HEK293 (cell line): ENCODE data around the gene IMMP2L.

ENCODE experiments used
- CTCF ChIA-PET: fragments of 350-600 bp; formaldehyde crosslinking; extraction: SDS; loops from one replicate; lab custom pipeline; 2021; ENCODE audit warnings: antibody characterized with exemption; lab: Yijun Ruan, JAX
- POLR2A ChIA-PET: fragments of 300-600 bp; formaldehyde crosslinking; extraction: SDS; loops from one replicate; lab custom pipeline; 2020; ENCODE audit warnings: antibody characterized with exemption, inconsistent platforms; lab: Yijun Ruan, JAX
- H3K27ac ChIP-seq: fragments of 200-500 bp; sonication (Bioruptor generic); 2 replicates; pipeline ENCODE4 v1.5.1; 2014; ENCODE audit warnings: low read depth, low read length, control low read depth, inconsistent platforms; ENCODE audit errors: extremely low read depth
- H3K36me3 ChIP-seq, 2 experiments: fragments of 200-500 bp in 1 of 2; sonication (Bioruptor generic) in 1 of 2; 1 replicate in 1 of 2; 2 replicates in 1 of 2; pipeline ENCODE4 v1.5.1; 2014 to 2017; ENCODE audit warnings: inconsistent platforms in 2 of 2, low read length in 2 of 2; ENCODE audit not compliant: control insufficient read depth in 2 of 2, insufficient read depth in 1 of 2
- H3K4me1 ChIP-seq: fragments of 200-500 bp; sonication (Bioruptor generic); 2 replicates; pipeline ENCODE4 v1.5.1; 2014; ENCODE audit warnings: mild to moderate bottlenecking, low read length, inconsistent platforms; ENCODE audit not compliant: control insufficient read depth, insufficient read depth
- H3K4me3 ChIP-seq: 2 replicates; pipeline ENCODE4 v1.5.1; 2011; ENCODE audit warnings: low read depth, mild to moderate bottlenecking, control low read depth, low read length, moderate library complexity
- H3K9me3 ChIP-seq: fragments of 200-500 bp; sonication (Bioruptor generic); 2 replicates; pipeline ENCODE4 v1.5.1; 2014; ENCODE audit warnings: low read depth, low read length, inconsistent platforms; ENCODE audit not compliant: control insufficient read depth, insufficient read depth
- BCL11B ChIP-seq: fragments of 450-650 bp; formaldehyde crosslinking; IDR thresholded peaks from 2 replicates; pipeline ENCODE4 v1.5.1; 2016; ENCODE audit warnings: low read depth, missing biosample characterization, missing genetic modification characterization
- BCL6B ChIP-seq: fragments of 450-650 bp; formaldehyde crosslinking; IDR thresholded peaks from 2 replicates; pipeline ENCODE4 v1.5.1; 2017; ENCODE audit warnings: missing biosample characterization, missing genetic modification characterization
- EGR2 ChIP-seq: fragments of 450-650 bp; formaldehyde crosslinking; IDR thresholded peaks from 2 replicates; pipeline ENCODE4 v1.5.1; 2016; ENCODE audit warnings: low read depth, missing biosample characterization, missing genetic modification characterization
- PRDM6 ChIP-seq: fragments of 450-650 bp; formaldehyde crosslinking; IDR thresholded peaks from 2 replicates; pipeline ENCODE4 v1.5.1; 2017; ENCODE audit warnings: missing biosample characterization, missing genetic modification characterization
- WT1 ChIP-seq: fragments of 450-650 bp; formaldehyde crosslinking; IDR thresholded peaks from 2 replicates; pipeline ENCODE4 v1.5.1; 2016; ENCODE audit warnings: missing biosample characterization, missing genetic modification characterization
- ZBTB8A ChIP-seq: fragments of 450-650 bp; formaldehyde crosslinking; IDR thresholded peaks from 2 replicates; pipeline ENCODE4 v1.5.1; 2016; ENCODE audit warnings: missing biosample characterization, missing genetic modification characterization
- ZNF174 ChIP-seq: fragments of 450-650 bp; formaldehyde crosslinking; IDR thresholded peaks from 2 replicates; pipeline ENCODE4 v1.5.0; 2017; ENCODE audit warnings: missing biosample characterization, mild to moderate bottlenecking, missing genetic modification characterization
- ZNF26 ChIP-seq: fragments of 450-650 bp; formaldehyde crosslinking; IDR thresholded peaks from 2 replicates; pipeline ENCODE4 v1.5.1; 2016; ENCODE audit warnings: missing biosample characterization, missing genetic modification characterization
- ZNF585B ChIP-seq: fragments of 450-650 bp; formaldehyde crosslinking; IDR thresholded peaks from 2 replicates; pipeline ENCODE4 v1.5.1; 2016; ENCODE audit warnings: missing biosample characterization, missing genetic modification characterization
- ZNF596 ChIP-seq: fragments of 450-650 bp; IDR thresholded peaks from 2 replicates; pipeline ENCODE4 v1.5.0; 2018; ENCODE audit warnings: missing biosample characterization, mild to moderate bottlenecking, missing genetic modification characterization, moderate library complexity
- ZNF654 ChIP-seq: fragments of 450-650 bp; formaldehyde crosslinking; IDR thresholded peaks from 2 replicates; pipeline ENCODE4 v1.5.1; 2016; ENCODE audit warnings: low read depth, missing biosample characterization, missing genetic modification characterization
- ZNF660 ChIP-seq: fragments of 450-650 bp; IDR thresholded peaks from 2 replicates; pipeline ENCODE4 v1.5.1; 2018; ENCODE audit warnings: missing biosample characterization, mild to moderate bottlenecking, missing genetic modification characterization
- ZNF692 ChIP-seq: fragments of 450-650 bp; formaldehyde crosslinking; IDR thresholded peaks from 2 replicates; pipeline ENCODE4 v1.5.1; 2016; ENCODE audit warnings: missing biosample characterization, missing genetic modification characterization
- TF ChIP-seq, protein P1 (sequence below): fragments of 450-650 bp; formaldehyde crosslinking; IDR thresholded peaks from 2 replicates; pipeline ENCODE4 v1.5.1; 2017; ENCODE audit warnings: missing biosample characterization, missing genetic modification characterization

The IMMP2L gene

DNA sequence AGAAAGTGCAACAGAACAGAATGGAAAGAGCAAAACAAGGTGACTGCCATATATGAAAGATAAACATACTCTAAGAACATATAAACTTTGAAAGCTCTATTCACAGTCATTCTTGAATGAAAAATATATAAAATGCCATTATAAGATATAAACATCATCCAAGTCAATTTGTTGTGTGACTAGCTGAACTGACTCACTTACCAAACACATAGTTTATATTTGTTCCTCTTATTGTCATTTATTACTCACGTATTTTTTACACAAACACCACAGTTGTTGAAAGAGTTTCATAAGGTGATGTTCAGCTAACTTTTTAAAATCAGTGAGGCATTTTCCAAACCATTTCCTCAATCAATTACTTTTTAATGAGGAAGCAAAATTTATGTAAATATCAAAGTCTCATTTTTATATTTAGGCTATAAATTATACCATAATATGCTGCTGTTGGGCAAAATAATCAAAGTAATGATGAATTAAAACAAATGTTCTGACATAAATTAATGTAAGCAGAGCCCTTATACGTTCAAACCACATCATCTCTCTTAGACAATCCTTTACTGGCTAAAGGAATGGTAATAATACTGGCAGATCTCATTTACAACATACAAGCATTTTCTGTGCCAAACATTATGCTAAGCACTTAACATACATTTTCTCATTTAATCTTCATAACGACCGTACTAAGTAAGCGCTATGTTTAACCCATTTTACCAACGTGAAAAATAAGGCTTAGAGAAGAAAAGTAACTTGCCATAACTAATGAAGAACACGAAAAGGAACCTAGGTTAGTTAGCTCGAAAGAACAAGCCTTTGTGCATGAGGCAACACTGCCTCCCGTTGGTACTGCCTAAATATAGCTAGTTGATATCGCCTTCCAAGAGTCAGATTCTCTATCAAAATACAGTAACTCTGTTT, 464.0 kb downstream of the IMMP2L start:
- no peak overlapping the region for H3K4me3 ChIP-seq
- H3K4me1 ChIP-seq = no peaks in the 10 kb centered on the region
- peak; percentile 36; the same call in 1 of the 2 replicates for TF ChIP-seq ZNF660 (tag by site-specific recombination)
- TF ChIP-seq ZNF174 (tag by site-specific recombination) = no peak
- TF ChIP-seq ZNF654 (tag by site-specific recombination) = peak; percentile 59
- CTCF ChIA-PET = interaction anchor here (0.5 to 1.9 kb wide), 5 partner anchors 8 to 17 kb away, joined by 3 to 7 read pairs (median 4); partner anchors contain the start of gene LRRN3
- POLR2A ChIA-PET = no interaction called here
- no peaks in the 10 kb centered on the region for H3K9me3 ChIP-seq
- H3K36me3 ChIP-seq = no peaks in the 10 kb centered on the region
- H3K27ac ChIP-seq = no peak overlapping the region

GRCh38 chr7:111096997-111097396, 465.3 kb downstream of the IMMP2L start:
- peaks cover 8% of the 10 kb centered on the region; the same call in 1 of the 2 replicates for H3K4me1 ChIP-seq
- CTCF ChIA-PET = no interaction called here
- H3K9me3 ChIP-seq = no peaks in the 10 kb centered on the region
- POLR2A ChIA-PET = no interaction called here
- no peak overlapping the region for H3K27ac ChIP-seq
- no peak for TF ChIP-seq ZNF596 (tag by site-specific recombination)
- no peak for TF ChIP-seq ZNF26 (tag by site-specific recombination)
- TF ChIP-seq EGR2 (tag by site-specific recombination) = no peak
- TF ChIP-seq WT1 (tag by site-specific recombination) = no peak
- no peak for TF ChIP-seq ZBTB8A (tag by site-specific recombination)
- H3K4me3 ChIP-seq = no peak overlapping the region
- H3K36me3 ChIP-seq = no peaks in the 10 kb centered on the region

- Histone ChIP-seq H3K36me3 (no peaks in the 10 kb centered on the region), H3K4me1 (peaks cover 8% of the 10 kb centered on the region; the same call in 1 of the 2 replicates), H3K4me3 (no peak overlapping the region), H3K27ac (no peak overlapping the region), H3K9me3 (no peaks in the 10 kb centered on the region)
- POLR2A ChIA-PET = no interaction called here
- CTCF ChIA-PET = no interaction called here
- TF ChIP-seq BCL6B (tag by site-specific recombination) = no peak
- no peak for TF ChIP-seq ZNF692 (tag by site-specific recombination)
- TF ChIP-seq, protein P1, sequence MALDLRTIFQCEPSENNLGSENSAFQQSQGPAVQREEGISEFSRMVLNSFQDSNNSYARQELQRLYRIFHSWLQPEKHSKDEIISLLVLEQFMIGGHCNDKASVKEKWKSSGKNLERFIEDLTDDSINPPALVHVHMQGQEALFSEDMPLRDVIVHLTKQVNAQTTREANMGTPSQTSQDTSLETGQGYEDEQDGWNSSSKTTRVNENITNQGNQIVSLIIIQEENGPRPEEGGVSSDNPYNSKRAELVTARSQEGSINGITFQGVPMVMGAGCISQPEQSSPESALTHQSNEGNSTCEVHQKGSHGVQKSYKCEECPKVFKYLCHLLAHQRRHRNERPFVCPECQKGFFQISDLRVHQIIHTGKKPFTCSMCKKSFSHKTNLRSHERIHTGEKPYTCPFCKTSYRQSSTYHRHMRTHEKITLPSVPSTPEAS = no peak
- TF ChIP-seq BCL11B (tag by site-specific recombination) = no peak
- TF ChIP-seq PRDM6 (tag by site-specific recombination) = no peak
- TF ChIP-seq ZNF585B (tag by site-specific recombination) = no peak
Measured at GRCh38 chr7:111094419-111094818, 467.9 kb downstream of the IMMP2L start.
